ENCODE measurements around the gene AUTS2.

DNA sequence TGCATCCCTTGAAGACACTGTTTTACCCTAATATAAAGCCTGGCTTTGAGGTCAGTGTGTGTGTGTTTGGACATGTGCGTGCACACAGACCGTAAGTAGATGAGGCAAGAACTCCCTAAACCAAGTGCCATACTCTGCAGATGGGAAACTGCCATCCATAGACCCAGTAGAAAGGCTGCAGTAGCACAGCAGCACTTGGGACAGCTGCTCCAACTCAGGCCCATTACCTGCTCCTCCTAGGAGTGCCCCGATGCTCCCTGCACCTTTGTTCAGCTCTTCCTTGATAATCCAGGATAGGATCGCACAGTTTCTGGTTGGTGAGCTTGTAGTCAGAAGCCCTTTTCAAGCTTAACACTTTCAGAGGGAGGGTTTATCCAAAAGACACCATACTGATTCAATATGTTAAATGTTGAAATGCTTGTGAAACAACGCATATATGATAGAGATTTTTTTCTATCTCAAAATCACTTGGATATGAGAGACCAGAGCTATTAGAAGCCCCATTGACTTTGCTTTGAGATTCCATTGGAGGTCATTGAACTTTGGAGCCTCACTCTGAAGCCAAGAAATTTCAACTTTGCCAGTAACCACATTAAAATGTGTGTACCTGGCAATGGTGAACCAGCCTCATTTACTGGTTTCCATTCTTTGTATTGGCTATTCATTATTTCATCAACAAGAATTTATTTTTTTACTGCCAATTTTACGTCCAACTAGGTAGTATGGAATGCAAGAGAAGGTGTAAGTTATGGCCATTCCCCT lies 776.7 kb downstream of the AUTS2 start:
- TF ChIP-seq POLR2AphosphoS5 (IDR thresholded peaks at IDR 0.05; ENCODE audit: low read depth): no peak
- TF ChIP-seq, protein P1, sequence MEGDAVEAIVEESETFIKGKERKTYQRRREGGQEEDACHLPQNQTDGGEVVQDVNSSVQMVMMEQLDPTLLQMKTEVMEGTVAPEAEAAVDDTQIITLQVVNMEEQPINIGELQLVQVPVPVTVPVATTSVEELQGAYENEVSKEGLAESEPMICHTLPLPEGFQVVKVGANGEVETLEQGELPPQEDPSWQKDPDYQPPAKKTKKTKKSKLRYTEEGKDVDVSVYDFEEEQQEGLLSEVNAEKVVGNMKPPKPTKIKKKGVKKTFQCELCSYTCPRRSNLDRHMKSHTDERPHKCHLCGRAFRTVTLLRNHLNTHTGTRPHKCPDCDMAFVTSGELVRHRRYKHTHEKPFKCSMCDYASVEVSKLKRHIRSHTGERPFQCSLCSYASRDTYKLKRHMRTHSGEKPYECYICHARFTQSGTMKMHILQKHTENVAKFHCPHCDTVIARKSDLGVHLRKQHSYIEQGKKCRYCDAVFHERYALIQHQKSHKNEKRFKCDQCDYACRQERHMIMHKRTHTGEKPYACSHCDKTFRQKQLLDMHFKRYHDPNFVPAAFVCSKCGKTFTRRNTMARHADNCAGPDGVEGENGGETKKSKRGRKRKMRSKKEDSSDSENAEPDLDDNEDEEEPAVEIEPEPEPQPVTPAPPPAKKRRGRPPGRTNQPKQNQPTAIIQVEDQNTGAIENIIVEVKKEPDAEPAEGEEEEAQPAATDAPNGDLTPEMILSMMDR (IDR thresholded peaks at IDR 0.05; ENCODE audit: insufficient read depth, low read length): no peak
- TF ChIP-seq, protein P2, sequence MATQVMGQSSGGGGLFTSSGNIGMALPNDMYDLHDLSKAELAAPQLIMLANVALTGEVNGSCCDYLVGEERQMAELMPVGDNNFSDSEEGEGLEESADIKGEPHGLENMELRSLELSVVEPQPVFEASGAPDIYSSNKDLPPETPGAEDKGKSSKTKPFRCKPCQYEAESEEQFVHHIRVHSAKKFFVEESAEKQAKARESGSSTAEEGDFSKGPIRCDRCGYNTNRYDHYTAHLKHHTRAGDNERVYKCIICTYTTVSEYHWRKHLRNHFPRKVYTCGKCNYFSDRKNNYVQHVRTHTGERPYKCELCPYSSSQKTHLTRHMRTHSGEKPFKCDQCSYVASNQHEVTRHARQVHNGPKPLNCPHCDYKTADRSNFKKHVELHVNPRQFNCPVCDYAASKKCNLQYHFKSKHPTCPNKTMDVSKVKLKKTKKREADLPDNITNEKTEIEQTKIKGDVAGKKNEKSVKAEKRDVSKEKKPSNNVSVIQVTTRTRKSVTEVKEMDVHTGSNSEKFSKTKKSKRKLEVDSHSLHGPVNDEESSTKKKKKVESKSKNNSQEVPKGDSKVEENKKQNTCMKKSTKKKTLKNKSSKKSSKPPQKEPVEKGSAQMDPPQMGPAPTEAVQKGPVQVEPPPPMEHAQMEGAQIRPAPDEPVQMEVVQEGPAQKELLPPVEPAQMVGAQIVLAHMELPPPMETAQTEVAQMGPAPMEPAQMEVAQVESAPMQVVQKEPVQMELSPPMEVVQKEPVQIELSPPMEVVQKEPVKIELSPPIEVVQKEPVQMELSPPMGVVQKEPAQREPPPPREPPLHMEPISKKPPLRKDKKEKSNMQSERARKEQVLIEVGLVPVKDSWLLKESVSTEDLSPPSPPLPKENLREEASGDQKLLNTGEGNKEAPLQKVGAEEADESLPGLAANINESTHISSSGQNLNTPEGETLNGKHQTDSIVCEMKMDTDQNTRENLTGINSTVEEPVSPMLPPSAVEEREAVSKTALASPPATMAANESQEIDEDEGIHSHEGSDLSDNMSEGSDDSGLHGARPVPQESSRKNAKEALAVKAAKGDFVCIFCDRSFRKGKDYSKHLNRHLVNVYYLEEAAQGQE (IDR thresholded peaks at IDR 0.05; ENCODE audit: insufficient replicate concordance, low read depth): no peak

Data from HL-60 (cell line).